22Rv1 (cell line): ENCODE data around the gene LHX3.

Source experiments
- H3K27ac ChIP-seq: fragments of 450-650 bp; 2 replicates; pipeline ENCODE4 v1.5.1; 2017
- CTCF ChIP-seq: fragments of 450-650 bp; IDR thresholded peaks from 2 replicates; pipeline ENCODE4 v1.5.1; 2017; ENCODE audit warnings: mild to moderate bottlenecking
- ZFX ChIP-seq: fragments of 450-650 bp; IDR thresholded peaks from 2 replicates; pipeline ENCODE4 v1.6.1; 2017; ENCODE audit warnings: antibody characterized with exemption, borderline replicate concordance

LHX3 gene

GRCh38 chr9:136234597-136234996 lies 29.7 kb upstream of the LHX3 start:
- no peak overlapping the region for H3K27ac ChIP-seq
- no peak for TF ChIP-seq ZFX

GRCh38 chr9:136233868-136234267 lies 28.9 kb upstream of the LHX3 start:
- TF ChIP-seq ZFX: no peak
- TF ChIP-seq CTCF: no peak
- H3K27ac ChIP-seq: no peak overlapping the region

- TF ChIP-seq CTCF (no peak), ZFX (no peak)
- H3K27ac ChIP-seq: no peak overlapping the region
Measured at GRCh38 chr9:136233411-136233810, 28.5 kb upstream of the LHX3 start.

GRCh38 chr9:136232969-136233368 lies 28.0 kb upstream of the LHX3 start:
- H3K27ac ChIP-seq: no peak overlapping the region
- no peak for TF ChIP-seq CTCF
- no peak for TF ChIP-seq ZFX

- no peak for TF ChIP-seq ZFX
- no peak overlapping the region for H3K27ac ChIP-seq
Measured at GRCh38 chr9:136231478-136232297, 26.8 kb upstream of the LHX3 start.

GRCh38 chr9:136230773-136231172 lies 25.8 kb upstream of the LHX3 start:
- H3K27ac ChIP-seq: no peak overlapping the region
- TF ChIP-seq CTCF: no peak
- no peak for TF ChIP-seq ZFX

- no peak overlapping the region for H3K27ac ChIP-seq
- TF ChIP-seq ZFX (no peak), CTCF (no peak)
Measured at GRCh38 chr9:136230365-136230764, 25.4 kb upstream of the LHX3 start.

GRCh38 chr9:136229096-136230065 lies 24.5 kb upstream of the LHX3 start:
- no peak for TF ChIP-seq ZFX
- TF ChIP-seq CTCF: no peak
- H3K27ac ChIP-seq: no peak overlapping the region
